HTR-8/SVneo (cell line): Measurements from ENCODE around the gene FAM9C.
A peak's percentile ranks its signal among the peaks of the same experiment; 100 is the strongest.
"Not testable (repeated sequence)": the region's sequence is repeated elsewhere in the genome, so short reads cannot be mapped to it uniquely, and the experiment has no call there.

Experiments used
- DNase-seq: peaks from one replicate; pipeline ENCODE4 v3.0.0; 2011; ENCODE audit warnings: low spot score, mixed read lengths; ENCODE audit not compliant: insufficient read length
- FAIRE-seq: peaks from 2 replicates; lab custom pipeline; 2011; peaks lifted over from hg19 to GRCh38; lab: Jason Lieb, UNC

The FAM9C gene

DNA sequence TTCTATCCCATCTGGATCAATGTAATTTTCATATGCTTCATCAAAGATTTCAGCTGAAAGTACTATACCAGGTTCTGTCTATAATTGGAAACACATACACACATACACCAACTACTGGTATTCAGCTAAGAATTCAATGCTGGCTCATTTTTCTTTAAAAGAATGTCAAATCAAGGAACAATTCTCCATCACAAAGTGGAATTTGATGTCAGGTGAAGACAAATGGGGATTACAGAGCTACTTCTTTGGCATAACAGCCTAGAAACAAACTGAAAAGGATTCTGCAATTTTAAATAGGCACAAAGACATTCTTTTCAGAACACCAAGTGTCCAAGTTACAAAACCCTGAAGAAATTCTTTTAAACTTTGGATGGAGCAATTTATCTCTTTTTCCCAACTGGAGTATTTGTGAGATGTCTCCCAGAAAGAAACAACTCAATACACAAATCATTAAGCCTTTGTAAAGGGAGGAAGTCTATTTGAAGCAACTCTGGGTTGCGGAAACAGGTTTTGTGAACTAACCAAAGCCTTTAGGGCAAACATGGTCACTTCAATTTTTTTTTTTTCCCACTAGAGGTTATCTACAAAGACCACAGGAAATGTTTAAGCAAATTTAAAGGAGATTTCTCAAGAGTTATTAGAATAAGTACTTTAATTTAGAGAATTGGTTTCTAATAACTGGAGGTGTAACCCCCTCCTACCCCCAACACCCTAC, 1.9 kb upstream of the FAM9C start:
- DNase-seq (no peak), FAIRE-seq (no peak)

DNA sequence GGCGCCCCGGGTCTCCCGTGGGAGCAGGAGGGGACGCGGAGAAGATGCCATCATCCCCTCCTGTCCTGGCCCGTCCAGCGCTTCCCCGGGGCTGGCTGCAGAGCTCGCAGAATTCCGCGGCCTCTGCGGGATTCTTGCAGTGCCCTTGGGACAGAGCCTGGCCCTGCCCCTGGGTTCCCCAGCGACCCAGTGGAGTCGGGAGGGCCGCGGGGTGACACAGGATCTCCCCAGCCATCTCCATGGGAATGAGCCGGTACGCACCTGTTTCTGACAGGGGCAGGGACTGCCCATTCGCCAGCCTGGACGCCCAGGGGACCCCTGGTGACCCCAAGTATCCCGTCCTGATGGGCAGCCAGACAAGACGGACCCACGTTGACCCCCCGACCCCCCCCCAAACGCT, 482 bp downstream of the FAM9C start:
- FAIRE-seq (no peak), DNase-seq (no peak)

DNA sequence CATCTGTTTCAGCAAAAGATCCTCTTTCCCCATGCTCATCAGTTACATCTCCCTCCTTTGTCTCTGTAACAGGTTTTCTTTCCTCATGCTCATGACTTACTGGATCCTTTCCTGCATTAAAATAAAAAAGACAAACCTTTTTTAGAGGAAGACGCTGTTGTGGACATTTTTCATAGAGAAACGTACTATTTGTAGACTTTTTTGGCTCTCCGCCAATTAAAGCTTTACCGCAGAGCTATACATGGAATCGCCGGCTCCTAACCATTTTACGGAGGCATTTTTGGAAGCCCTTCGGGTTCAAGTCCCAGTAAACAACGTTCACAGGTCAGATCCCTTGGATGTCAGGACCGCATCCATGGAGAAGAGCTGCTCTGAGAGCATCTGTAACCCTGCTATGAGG, 1.3 kb downstream of the FAM9C start:
- no peak for FAIRE-seq
- no peak for DNase-seq

DNA sequence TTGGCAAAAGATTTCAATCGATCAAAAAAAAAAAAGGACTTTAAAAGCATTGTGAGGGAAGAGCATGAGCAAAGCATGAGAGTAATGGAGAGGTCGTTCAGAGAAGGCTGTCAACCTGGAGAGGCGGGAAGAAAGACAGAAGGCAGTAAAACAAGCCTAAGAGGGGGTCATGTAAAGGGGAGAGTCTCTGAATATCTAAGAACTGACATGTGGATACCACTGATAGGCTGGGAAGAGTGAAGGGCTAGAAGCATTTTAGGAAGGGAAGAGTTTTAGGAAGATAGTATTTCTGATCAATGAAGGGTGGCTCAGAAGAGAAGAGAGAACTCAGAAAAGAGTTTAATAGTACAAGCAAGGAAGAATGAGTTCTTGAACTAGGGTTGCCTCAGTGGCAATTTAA, 7.5 kb downstream of the FAM9C start:
- no peak for DNase-seq

DNA sequence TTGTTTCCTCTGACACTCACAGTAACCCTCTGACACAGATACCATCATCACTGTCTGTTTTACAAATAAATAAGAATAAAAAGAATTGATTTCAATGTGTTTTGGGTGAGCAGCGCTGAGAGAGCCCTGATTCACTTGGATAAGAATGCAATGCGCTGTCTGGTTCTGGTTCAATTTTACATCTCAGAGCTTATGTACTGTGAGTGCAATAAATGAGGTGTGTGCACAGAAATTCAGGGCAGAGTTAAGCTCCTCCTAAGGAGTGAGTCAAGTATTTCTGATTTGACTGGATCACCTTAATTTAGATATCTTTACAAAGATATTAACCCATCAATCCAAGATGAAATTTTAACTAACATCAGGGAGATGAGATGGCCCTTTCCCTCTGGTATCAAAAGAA, 11.2 kb downstream of the FAM9C start:
- FAIRE-seq: no peak
- no peak for DNase-seq

More for the DNA sequence above, 7.5 kb downstream of the FAM9C start:
- FAIRE-seq: no peak

DNA sequence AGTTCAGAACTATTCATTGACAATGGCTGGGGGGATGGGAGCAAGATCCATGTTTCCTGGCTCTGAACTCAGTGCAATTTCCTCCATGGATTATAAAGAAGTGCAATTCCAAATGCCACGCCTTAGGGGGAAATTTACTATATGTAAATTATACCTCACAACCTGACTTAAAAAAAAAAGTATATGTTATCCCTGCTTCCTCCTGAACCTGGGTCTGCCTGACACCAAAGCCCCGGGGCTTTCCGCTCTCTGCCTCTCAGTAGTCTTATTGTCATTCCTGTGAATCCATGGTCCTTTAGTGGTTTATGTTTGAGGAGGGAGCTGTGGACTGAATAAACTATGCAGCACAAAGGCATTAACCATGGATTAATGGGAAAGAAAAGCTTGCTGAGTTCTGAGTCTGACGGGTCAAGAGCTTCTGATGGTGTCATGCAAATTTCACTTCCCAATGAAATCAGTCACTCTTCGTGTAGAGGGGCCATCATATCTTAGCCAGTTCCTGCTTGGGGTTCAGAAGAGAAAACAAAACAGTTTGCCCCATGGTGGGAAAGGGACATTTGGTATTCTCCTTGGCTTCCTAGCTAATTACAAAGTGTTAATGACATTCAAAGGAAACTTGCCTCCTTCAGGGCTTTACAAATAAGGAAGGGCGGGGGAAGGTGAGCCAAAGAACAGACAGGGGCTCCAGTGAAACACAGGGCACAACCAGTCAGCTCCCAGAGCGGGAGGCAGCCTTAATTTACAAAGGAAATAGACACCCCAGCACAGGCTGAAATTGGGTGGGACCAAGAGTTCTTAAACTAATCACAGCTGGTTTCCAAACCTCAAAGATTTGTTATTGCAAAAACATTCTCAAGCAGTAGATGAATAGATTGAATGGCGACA, 14.3 kb downstream of the FAM9C start:
- FAIRE-seq (no peak), DNase-seq (no peak)

DNA sequence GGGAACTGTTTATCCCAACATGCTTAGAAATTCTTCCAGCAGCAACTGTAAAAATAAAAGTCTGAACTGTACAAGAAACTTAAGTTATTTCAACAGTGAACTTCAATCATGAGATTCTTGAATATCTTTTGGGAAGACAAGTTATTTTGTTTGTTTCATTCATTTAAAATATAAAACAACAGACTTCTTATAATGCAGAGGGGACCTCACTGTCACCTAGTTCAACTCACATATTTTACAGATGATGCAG, 14.9 kb downstream of the FAM9C start:
- DNase-seq (no peak), FAIRE-seq (no peak)

DNA sequence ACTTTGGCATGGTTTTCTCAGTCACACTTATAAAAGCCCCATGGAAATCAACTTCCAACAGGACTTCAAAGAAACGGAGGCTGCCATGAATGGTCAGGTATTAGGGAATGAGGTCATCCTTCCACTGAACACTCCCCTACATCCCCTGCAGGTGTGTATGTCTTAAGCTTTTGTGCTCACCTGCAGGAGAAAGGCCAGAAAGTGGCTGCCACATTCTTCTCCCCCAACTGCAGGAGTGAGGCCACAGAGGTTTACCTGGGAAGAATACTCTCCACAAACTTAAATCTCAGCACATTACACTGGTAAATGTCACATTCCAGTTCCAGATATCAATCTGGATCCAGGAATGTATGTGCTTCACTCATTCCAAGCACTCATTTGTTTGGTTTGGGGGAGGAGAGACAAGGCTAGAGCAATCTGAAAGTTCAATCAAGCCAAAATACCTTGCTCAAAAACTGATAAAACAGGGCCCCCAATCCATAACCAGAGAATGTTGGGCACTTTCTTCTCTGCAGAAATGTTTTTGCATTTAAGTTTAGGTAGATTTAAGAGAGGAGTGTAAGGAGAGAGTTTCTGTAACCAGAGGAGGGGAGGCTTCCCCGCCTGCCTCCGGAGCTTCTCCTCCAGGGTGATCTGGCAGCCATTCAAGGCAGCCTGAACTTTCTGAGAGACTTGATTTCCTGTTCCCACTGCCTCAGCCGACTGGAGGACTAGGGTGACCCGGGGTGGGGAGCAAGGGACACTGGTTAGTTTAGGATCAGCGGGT, 15.4 kb downstream of the FAM9C start:
- DNase-seq (no peak), FAIRE-seq (peak; percentile 52)

DNA sequence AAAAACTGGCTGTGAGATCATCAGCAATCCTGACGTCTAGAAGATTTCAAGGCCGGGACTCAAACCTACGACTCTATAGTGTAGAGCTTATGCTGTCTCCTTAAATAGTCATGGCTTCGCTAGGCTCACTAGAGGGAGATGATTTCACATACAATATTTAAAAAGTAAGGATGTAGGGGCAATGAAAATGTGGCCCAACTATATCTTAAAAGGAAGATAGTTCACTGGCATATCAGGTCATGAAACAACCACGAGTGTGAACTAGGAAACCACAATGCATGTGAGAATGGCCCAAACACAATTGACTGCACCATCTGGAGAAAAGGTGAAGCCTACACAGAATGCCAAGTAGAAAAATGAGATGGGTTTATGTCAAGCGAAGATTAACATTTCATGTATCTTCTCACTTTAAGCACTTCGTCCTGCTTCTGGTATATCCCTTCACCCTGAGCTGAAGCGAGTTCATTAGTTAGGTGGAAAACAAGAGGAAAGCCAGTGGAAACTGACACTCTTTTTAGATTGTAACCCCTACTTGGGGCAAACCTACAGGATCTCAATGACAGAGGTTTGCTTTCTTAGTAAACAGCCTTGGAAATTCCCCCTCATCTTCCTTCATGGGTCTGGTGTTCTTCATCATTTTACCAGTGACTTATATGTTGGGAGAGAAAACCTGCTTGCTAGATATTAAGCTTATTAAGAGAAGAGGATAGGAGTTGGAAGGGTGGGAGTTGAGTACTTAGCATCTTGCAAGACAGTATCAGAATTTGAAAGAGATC, 17.4 kb downstream of the FAM9C start:
- FAIRE-seq (no peak), DNase-seq (no peak)

DNA sequence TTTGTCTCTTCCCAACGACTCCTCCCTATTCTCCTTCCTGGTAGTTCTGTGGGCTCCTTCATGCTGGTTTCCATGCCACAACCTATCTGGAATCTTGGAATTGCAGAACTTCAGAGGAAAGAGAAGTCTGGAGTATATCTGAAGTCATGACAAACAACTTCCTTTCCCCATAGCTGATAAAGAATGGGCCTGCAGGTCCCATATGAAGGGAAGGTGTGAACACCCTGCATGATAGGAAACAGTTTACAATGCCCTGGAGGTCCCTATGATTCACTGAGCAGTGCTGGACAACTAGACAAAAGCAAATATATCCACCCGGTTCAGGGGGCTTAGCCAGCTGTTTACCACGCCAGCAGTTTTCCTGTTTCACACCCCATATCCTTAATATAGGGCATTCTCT, 19.4 kb downstream of the FAM9C start:
- no peak for FAIRE-seq
- no peak for DNase-seq

DNA sequence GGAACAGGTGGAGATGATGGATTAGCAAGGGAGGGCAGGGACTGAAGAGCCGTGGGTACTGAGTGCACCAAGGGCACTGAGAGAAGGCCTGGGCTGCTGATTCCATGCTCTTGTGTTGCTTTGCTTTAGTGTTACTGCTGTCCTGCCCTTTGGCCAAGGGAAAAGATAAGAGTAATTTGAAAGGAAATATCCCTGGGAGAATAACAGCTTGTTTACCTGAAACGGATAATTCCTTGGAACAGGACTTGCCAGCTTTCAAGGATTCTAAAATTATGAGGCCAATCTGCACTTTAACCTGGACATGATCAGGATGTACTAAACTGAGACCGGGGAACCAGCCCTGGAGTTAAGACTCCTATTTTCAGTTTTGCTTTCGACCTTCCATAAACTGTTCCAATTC, 20.4 kb downstream of the FAM9C start:
- no peak for DNase-seq
- FAIRE-seq: no peak

DNA sequence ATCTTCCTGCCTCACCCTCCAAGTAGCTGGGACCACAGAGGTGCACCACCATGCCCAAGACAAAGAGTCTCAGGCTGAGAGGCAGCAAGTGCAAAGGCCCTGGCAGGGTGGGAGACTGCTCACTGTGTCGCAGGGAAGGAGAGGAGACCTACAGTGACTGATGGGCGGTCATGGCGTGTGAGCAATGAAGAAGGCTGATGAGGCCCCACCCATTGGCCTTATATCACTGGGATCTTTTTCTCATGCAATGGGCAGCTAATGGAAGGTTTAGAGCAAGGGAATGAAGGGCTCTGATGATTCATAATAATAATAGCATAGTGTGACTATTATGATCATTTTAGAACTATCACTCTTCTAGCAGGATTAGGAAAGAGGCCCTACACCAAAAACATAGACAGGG, 20.9 kb downstream of the FAM9C start:
- FAIRE-seq (no peak), DNase-seq (no peak)

DNA sequence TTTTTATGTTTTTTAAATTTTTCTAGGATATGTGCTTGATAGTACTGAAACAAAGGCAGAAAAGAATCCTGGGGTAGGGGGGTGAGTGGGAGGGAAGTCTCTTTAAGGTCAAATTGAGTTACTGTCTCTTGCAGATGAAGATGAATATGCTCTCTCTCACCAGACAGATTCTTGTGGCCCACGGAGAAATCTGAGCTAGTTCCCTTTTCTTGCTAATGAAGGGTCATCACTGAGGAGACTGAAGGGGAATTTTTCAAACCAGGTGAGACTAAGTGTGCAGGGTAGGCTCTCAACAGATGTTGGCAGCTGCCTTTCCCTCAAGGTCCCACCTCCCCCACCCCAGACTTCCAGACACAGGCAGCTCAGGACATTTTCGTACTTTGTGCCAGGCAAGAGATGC, 21.5 kb downstream of the FAM9C start:
- no peak for FAIRE-seq
- DNase-seq: no peak

DNA sequence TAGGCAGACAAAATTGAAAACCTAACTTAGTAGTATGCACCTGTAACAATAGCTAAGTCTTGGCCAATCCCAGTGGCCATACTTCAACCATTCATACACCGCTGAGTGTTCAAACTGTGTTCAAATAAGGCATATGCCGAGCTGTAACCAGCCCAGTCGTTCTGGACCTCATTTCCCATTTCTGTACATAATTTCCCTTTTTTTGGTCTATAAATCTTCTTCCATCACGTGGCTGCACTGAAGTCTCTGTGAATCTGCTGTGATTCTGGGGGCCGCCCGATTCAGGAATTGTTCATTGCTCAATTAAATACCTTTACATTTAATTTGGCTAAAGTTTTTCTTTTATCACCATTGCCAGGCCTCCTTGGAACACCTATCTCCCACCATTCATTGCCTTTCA, 27.7 kb downstream of the FAM9C start:
- not testable (repeated sequence) for FAIRE-seq, DNase-seq

DNA sequence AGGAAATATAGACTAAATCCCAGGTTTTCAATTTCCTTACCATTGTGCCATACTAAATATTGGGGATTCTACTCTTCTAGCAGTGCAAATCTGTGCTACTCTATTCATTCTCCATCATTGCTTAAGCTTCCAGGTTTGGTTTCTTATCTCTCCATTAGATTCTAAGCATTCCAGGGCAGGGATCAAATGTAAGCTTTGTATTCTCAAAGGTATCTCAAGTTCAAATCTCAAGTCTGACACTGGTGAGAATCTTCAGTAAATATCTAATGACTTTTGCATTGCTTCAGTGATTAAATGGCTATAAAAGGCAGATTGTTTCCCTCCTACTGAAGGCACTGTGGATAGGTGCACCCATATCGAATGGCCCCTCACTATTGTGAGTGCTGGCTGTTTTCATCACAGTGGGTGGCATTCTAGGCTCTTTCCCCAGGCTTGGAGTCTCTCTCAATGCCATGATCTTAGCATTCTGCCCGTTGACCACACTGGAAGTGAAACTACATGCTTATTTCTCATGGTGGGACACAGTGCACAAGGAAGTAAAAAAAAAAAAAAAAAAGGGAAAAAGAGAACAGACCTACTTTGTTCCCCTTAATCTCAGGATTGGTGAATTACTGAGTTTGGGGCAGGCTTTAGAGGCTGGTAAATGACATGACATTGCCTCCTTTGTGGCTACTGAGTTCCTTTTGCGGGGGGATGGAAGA, 28.7 kb downstream of the FAM9C start:
- FAIRE-seq (no peak), DNase-seq (no peak)

DNA sequence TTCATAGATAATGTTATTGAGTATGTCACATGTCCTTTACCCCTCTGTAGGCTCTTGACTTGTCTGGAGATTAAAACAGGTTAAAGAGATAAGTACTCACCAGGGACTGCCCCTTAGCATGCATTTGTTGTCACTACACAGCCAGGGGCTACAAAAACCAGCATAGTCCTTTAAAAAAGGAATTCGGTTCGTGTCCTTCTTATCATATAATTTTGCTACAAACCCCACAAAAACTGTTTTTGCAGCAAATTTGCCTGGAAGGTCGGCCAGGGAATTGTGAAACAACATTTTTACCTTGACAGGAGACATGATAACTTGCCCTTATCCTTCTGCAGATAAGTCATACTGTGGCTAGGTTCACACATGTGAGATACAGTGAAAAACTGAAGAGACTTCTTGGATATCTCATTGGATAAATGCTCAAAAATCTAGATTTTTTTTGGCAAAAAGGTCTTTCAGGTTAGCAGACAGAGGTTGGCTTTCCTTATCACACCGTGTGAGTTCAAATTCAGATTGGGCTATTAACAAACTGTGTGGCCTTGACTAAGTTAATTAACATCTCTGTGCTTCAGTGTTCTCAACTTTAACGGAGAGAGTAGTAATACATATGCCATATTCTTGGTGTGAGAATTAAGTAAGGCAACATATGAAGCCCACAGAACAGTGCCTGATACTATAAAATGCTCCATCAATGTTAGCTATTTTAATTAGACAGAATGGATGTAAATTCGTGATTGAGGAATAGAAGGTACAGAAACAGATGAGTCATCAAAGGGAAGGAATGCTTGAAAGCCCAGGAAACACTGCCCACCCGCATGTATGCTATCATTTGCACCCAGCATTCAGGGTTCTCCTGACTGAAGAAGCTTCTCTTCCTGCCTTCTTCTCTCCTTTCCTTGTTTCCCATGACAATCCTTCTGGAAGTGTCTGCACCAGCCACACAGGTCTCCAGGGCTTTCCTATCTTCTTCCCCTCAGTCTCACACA, 30.0 kb downstream of the FAM9C start:
- peak; percentile 36 for FAIRE-seq
- DNase-seq: no peak

DNA sequence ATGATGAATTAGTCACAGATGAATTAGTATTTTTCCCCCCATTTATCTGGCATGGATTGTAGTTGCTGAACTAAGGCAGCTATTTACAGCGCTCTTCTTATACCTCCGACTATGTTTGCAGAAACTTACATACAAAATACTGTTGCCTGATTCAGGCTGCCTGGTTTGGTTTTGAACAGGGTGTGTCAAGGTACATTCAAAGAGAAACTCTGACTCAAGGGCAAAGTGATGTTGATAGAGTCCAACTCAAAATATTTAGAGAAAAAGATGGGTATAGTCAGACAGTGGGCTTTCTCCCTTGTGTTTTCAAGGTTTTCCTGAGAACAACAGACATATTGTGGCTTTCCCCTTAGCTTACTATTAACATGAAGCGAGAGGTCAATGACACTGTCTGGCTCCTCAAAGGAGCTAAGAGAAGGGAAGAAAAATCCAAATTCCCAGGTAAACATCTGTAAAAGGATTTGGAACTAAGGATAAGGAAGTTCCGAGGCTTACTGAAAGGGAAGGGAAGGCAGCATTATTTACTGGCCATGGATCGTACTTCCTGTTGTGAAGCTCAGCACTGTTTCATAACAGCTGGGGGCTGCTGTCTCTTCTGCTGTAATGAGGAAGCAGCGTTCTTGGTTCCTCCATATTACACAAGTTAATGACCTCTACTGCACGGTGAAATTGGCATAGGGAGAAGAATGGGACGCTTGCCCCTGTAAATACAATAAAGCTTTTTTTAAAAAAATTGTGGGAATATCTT, 30.9 kb downstream of the FAM9C start:
- DNase-seq (no peak), FAIRE-seq (no peak)

DNA sequence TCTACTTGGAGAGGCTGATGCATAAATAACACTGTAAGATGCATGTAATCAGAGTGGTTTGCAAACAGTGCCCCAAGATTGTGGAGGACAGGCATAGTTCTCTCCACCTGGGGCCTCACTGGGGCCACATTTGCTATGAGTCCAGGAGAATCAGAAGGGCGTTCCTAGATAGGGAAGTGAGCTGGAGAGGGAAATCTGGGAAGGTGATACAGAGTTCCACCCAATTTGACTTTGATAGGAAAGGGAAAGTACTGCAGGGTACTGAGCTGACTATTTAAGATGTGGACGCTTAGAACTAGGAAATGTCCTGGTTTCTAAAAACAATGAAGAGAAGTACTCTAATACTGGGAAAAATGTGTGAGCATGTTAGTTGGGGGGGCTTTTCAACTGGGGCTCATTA, 33.9 kb downstream of the FAM9C start:
- no peak for DNase-seq
- no peak for FAIRE-seq
